CD8-positive, alpha-beta memory T cell (primary cell): ENCODE data around the gene VPS72. TPM values are rescaled to one million over a fixed set of nuclear protein-coding genes. Genes with fewer than 3 reads are reported as not detected.

ENCODE experiments used
- CTCF ChIA-PET: fragments of 350-600 bp; sonication (Branson Sonifier 250); formaldehyde crosslinking; loops from one replicate; lab custom pipeline; 2021; ENCODE audit warnings: antibody characterized with exemption; lab: Charles Lee
- POLR2A ChIA-PET: fragments of 350-600 bp; sonication (Branson Sonifier 250); formaldehyde crosslinking; loops from one replicate; lab custom pipeline; 2021; ENCODE audit warnings: antibody characterized with exemption; lab: Charles Lee
- DNase-seq, 5 donors: peaks; one replicate each; pipeline versions ENCODE4 v3.0.0 to v3.0.0-alpha.2; 2020 to 2022; ENCODE audit warnings: mixed read lengths in 1 of 5
- H3K27ac ChIP-seq: one replicate; pipeline ENCODE4 v1.7.0; 2013; ENCODE audit warnings: low read depth, mild to moderate bottlenecking, low read length, moderate library complexity
- H3K27me3 ChIP-seq: 2 replicates; pipeline ENCODE4 v1.7.0; 2013; ENCODE audit warnings: low read length, mild to moderate bottlenecking; ENCODE audit not compliant: insufficient read depth, poor library complexity, severe bottlenecking
- H3K36me3 ChIP-seq: 2 replicates; pipeline ENCODE4 v1.7.0; 2013; ENCODE audit warnings: mild to moderate bottlenecking, low read length, moderate library complexity; ENCODE audit not compliant: insufficient read depth
- H3K4me1 ChIP-seq: 2 replicates; pipeline ENCODE4 v1.7.0; 2013; ENCODE audit warnings: mild to moderate bottlenecking, low read length, moderate library complexity; ENCODE audit not compliant: insufficient read depth
- H3K4me3 ChIP-seq: 2 replicates; pipeline ENCODE4 v1.7.0; 2013; ENCODE audit warnings: mild to moderate bottlenecking, low read length
- H3K9me3 ChIP-seq: 2 replicates; pipeline ENCODE4 v1.7.0; 2013; ENCODE audit warnings: mild to moderate bottlenecking, low read length
- H3K27ac Mint-ChIP-seq, 8 donors: one replicate each; pipeline ENCODE4 v1.8.0; 2020 to 2021; ENCODE audit warnings: mixed read lengths in 8 of 8, mild to moderate bottlenecking in 6 of 8, inconsistent platforms in 3 of 8, moderate library complexity in 3 of 8
- H3K27me3 Mint-ChIP-seq, 2 donors: one replicate each; pipeline ENCODE4 v1.8.0; 2020 to 2021; ENCODE audit warnings: mixed read lengths in 2 of 2, mild to moderate bottlenecking in 1 of 2, moderate library complexity in 1 of 2
- H3K36me3 Mint-ChIP-seq, 3 donors: one replicate each; pipeline ENCODE4 v1.8.0; 2020 to 2021; ENCODE audit warnings: mixed read lengths in 3 of 3, inconsistent platforms in 1 of 3, mild to moderate bottlenecking in 1 of 3
- H3K4me1 Mint-ChIP-seq, 3 donors: one replicate each; pipeline ENCODE4 v1.8.0; 2020 to 2021; ENCODE audit warnings: mixed read lengths in 3 of 3, inconsistent platforms in 1 of 3, mild to moderate bottlenecking in 1 of 3
- H3K4me3 Mint-ChIP-seq, 7 donors: one replicate each; pipeline ENCODE4 v1.8.0; 2020 to 2021; ENCODE audit warnings: mixed read lengths in 7 of 7, mild to moderate bottlenecking in 6 of 7, moderate library complexity in 4 of 7, inconsistent platforms in 2 of 7
- H3K9me3 Mint-ChIP-seq, 5 donors: one replicate each; pipeline ENCODE4 v1.8.0; 2020 to 2022; ENCODE audit warnings: mixed read lengths in 5 of 5, mild to moderate bottlenecking in 3 of 5, moderate library complexity in 2 of 5, inconsistent platforms in 1 of 5
- polyA plus RNA-seq: library from polyadenylated mRNA; unstranded; fragments of 300-500 nt; fragmentation: Illumina TruSeq; gene quantifications from one replicate; pipeline ENCODE4 v1.2.3, GENCODE V29; 2021
- total RNA-seq, 2 experiments: library from RNA; stranded (reverse); gene quantifications; one replicate each; pipeline ENCODE4 v1.2.3, GENCODE V29; 2021

The VPS72 gene
- total and polyA plus RNA-seq, 3 experiments from 2014 or later = 68.3 to 85.4 (median 84.4) TPM

- Histone ChIP-seq H3K27ac (no peak overlapping the region), H3K36me3 (peaks cover 16% of the 10 kb centered on the region), H3K4me1 (peaks cover 11% of the 10 kb centered on the region), H3K4me3 (no peak overlapping the region), H3K9me3 (no peaks in the 10 kb centered on the region), H3K27me3 (no peaks in the 10 kb centered on the region)
- Mint-ChIP-seq H3K36me3 (peaks cover 14 to 74% (median 34%) of the 10 kb centered on the region in 3 donors), H3K27ac (peak overlapping the region in 1 of 8 donors; percentile 54), H3K9me3 (no peaks in the 10 kb centered on the region), H3K27me3 (no peaks in the 10 kb centered on the region), H3K4me1 (peaks cover 17 to 31% (median 26%) of the 10 kb centered on the region in 3 donors), H3K4me3 (no peak overlapping the region)
- no peak for DNase-seq
- ChIA-PET POLR2A (no interaction called here), CTCF (interaction anchor here (0.6 kb wide), 1 partner anchor 176 kb away, joined by 3 read pairs; the partner anchor contains the start of gene PRUNE1)
Observed at GRCh38 chr1:151184211-151184610, 5.8 kb downstream of the VPS72 start.

- H3K4me1 Mint-ChIP-seq = peaks cover 0 to 4% (median 0%) of the 10 kb centered on the region in 3 donors
- H3K4me1 ChIP-seq = no peaks in the 10 kb centered on the region
- H3K9me3 ChIP-seq = no peaks in the 10 kb centered on the region
- H3K4me3 ChIP-seq = no peak overlapping the region
- H3K36me3 Mint-ChIP-seq = peaks cover 14 to 86% (median 36%) of the 10 kb centered on the region in 3 donors
- H3K36me3 ChIP-seq = peaks cover 22% of the 10 kb centered on the region
- H3K27ac ChIP-seq = no peak overlapping the region
- ChIA-PET POLR2A (no interaction called here), CTCF (interaction anchor here (0.8 to 1.2 kb wide), 2 partner anchors 13 to 74 kb away, joined by 3 read pairs; no protein-coding TSS in a partner anchor)
- H3K9me3 Mint-ChIP-seq = no peaks in the 10 kb centered on the region
- no peaks in the 10 kb centered on the region for H3K27me3 ChIP-seq
- no peak overlapping the region for H3K27ac Mint-ChIP-seq
- DNase-seq = no peak
- no peak overlapping the region for H3K4me3 Mint-ChIP-seq
- peaks cover 0 to 1% of the 10 kb centered on the region in 2 donors for H3K27me3 Mint-ChIP-seq
Observed at GRCh38 chr1:151176514-151177045, 13.4 kb downstream of the VPS72 start.

GRCh38 chr1:151175863-151176262, 14.1 kb downstream of the VPS72 start, which contains the start of gene TMOD4:
Gene TMOD4 (minus strand): TSS chr1:151175981. CDS start chr1:151174875, 1,106 bp downstream.
- Mint-ChIP-seq H3K36me3 (peaks cover 13 to 84% (median 29%) of the 10 kb centered on the region in 3 donors), H3K9me3 (no peaks in the 10 kb centered on the region), H3K4me3 (no peak within 1 kb of the TSS), H3K4me1 (peaks cover 0 to 4% (median 0%) of the 10 kb centered on the region in 3 donors), H3K27me3 (peaks cover 0 to 1% of the 10 kb centered on the region in 2 donors), H3K27ac (peak within 1 kb of the TSS in 4 of 8 donors; percentile 48 to 95 (median 76))
- Histone ChIP-seq H3K36me3 (peaks cover 20% of the 10 kb centered on the region), H3K27ac (no peak within 1 kb of the TSS), H3K27me3 (no peaks in the 10 kb centered on the region), H3K4me3 (no peak within 1 kb of the TSS), H3K4me1 (no peaks in the 10 kb centered on the region), H3K9me3 (no peaks in the 10 kb centered on the region)
- no peak for DNase-seq
- CTCF ChIA-PET = interaction anchor here (0.5 to 1.2 kb wide), 2 partner anchors 13 to 74 kb away, joined by 3 read pairs; no protein-coding TSS in a partner anchor
- POLR2A ChIA-PET = interaction anchor here (0.6 kb wide), 1 partner anchor 584 kb away, joined by 3 read pairs; no protein-coding TSS in a partner anchor

GRCh38 chr1:151175041-151175741, 14.8 kb downstream of the VPS72 start:
- peaks cover 0 to 1% of the 10 kb centered on the region in 2 donors for H3K27me3 Mint-ChIP-seq
- ChIA-PET CTCF (interaction anchor here (0.5 to 1.5 kb wide), 5 partner anchors 14 to 78 kb away, joined by 3 to 6 read pairs (median 3); partner anchors contain the start of gene VPS72), POLR2A (interaction anchor here (0.6 to 1.4 kb wide), 2 partner anchors 9 to 585 kb away, joined by 3 read pairs; partner anchors contain the start of genes LYSMD1 and SCNM1)
- H3K4me1 Mint-ChIP-seq = peaks cover 0 to 4% (median 0%) of the 10 kb centered on the region in 3 donors
- H3K4me3 Mint-ChIP-seq = no peak overlapping the region
- no peaks in the 10 kb centered on the region for H3K9me3 ChIP-seq
- no peak overlapping the region for H3K27ac ChIP-seq
- no peaks in the 10 kb centered on the region for H3K27me3 ChIP-seq
- H3K27ac Mint-ChIP-seq = peak overlapping the region in 2 of 8 donors; percentile 82 to 95
- peaks cover 9 to 84% (median 26%) of the 10 kb centered on the region in 3 donors for H3K36me3 Mint-ChIP-seq
- H3K4me3 ChIP-seq = no peak overlapping the region
- H3K4me1 ChIP-seq = no peaks in the 10 kb centered on the region
- H3K9me3 Mint-ChIP-seq = no peaks in the 10 kb centered on the region
- no peak for DNase-seq
- H3K36me3 ChIP-seq = peaks cover 20% of the 10 kb centered on the region

- Mint-ChIP-seq H3K4me3 (peak overlapping the region in 1 of 7 donors; percentile 54), H3K36me3 (peaks cover 5 to 78% (median 7%) of the 10 kb centered on the region in 3 donors), H3K9me3 (no peaks in the 10 kb centered on the region), H3K27ac (peak overlapping the region in 5 of 8 donors; percentile 10 to 77 (median 56)), H3K27me3 (peaks cover 0 to 1% of the 10 kb centered on the region in 2 donors), H3K4me1 (peaks cover 9 to 22% (median 12%) of the 10 kb centered on the region in 3 donors)
- peaks cover 11% of the 10 kb centered on the region for H3K4me1 ChIP-seq
- no peaks in the 10 kb centered on the region for H3K9me3 ChIP-seq
- POLR2A ChIA-PET = no interaction called here
- H3K4me3 ChIP-seq = no peak overlapping the region
- H3K27me3 ChIP-seq = no peaks in the 10 kb centered on the region
- CTCF ChIA-PET = interaction anchor here (1.2 to 1.9 kb wide), 3 partner anchors 15 to 72 kb away, joined by 3 to 6 read pairs (median 4); partner anchors contain the start of gene TNFAIP8L2
- peaks cover 19% of the 10 kb centered on the region for H3K36me3 ChIP-seq
- DNase-seq = no peak
- no peak overlapping the region for H3K27ac ChIP-seq
Observed at GRCh38 chr1:151171190-151171589, 18.8 kb downstream of the VPS72 start.

- Mint-ChIP-seq H3K4me3 (peak overlapping the region; percentile 92 to 99 (median 95)), H3K4me1 (peaks cover 31 to 52% (median 37%) of the 10 kb centered on the region in 3 donors), H3K27me3 (peaks cover 0 to 4% of the 10 kb centered on the region in 2 donors), H3K9me3 (peaks cover 0 to 2% (median 0%) of the 10 kb centered on the region in 5 donors), H3K27ac (peak overlapping the region in 6 of 8 donors; percentile 29 to 94 (median 82)), H3K36me3 (peaks cover 0 to 62% (median 6%) of the 10 kb centered on the region in 3 donors)
- CTCF ChIA-PET = interaction anchor here (3.2 kb wide), 1 partner anchor 11 kb away, joined by 17 read pairs; the partner anchor contains the start of gene TNFAIP8L2
- no peaks in the 10 kb centered on the region for H3K9me3 ChIP-seq
- peak overlapping the region; percentile 94 for H3K4me3 ChIP-seq
- H3K4me1 ChIP-seq = peaks cover 28% of the 10 kb centered on the region
- H3K27ac ChIP-seq = peak overlapping the region; percentile 78
- no peak for DNase-seq
- H3K27me3 ChIP-seq = no peaks in the 10 kb centered on the region
- H3K36me3 ChIP-seq = peaks cover 9% of the 10 kb centered on the region
- POLR2A ChIA-PET = interaction anchor here (1.4 to 2.4 kb wide), 2 partner anchors 10 to 23 kb away, joined by 5 to 8 read pairs; partner anchors contain the start of genes TNFAIP8L2 and VPS72
Observed at GRCh38 chr1:151167116-151167515, 22.9 kb downstream of the VPS72 start.

GRCh38 chr1:151166505-151166956, 23.5 kb downstream of the VPS72 start:
- Histone ChIP-seq H3K27ac (peak overlapping the region; percentile 78), H3K36me3 (peaks cover 9% of the 10 kb centered on the region), H3K9me3 (no peaks in the 10 kb centered on the region), H3K4me3 (peak overlapping the region; percentile 94), H3K4me1 (peaks cover 34% of the 10 kb centered on the region), H3K27me3 (no peaks in the 10 kb centered on the region)
- Mint-ChIP-seq H3K27me3 (peaks cover 0 to 3% of the 10 kb centered on the region in 2 donors), H3K27ac (peak overlapping the region in 7 of 8 donors; percentile 91 to 99 (median 94)), H3K4me1 (peaks cover 37 to 58% (median 43%) of the 10 kb centered on the region in 3 donors), H3K4me3 (peak overlapping the region; percentile 92 to 99 (median 95)), H3K9me3 (peaks cover 0 to 2% (median 0%) of the 10 kb centered on the region in 5 donors), H3K36me3 (peaks cover 0 to 65% (median 6%) of the 10 kb centered on the region in 3 donors)
- POLR2A ChIA-PET = interaction anchor here (0.6 to 2.4 kb wide), 4 partner anchors 8 to 110 kb away, joined by 3 to 8 read pairs (median 4); partner anchors contain the start of genes TNFAIP8L2 and VPS72
- no peak for DNase-seq
- CTCF ChIA-PET = interaction anchor here (0.8 to 3.2 kb wide), 2 partner anchors 10 to 114 kb away, joined by 3 to 17 read pairs; partner anchors contain the start of gene TNFAIP8L2
